HepG2 (cell line): ENCODE data around the gene TOPORS. TPM values are rescaled to one million over a fixed set of nuclear protein-coding genes. Genes with fewer than 3 reads are reported as not detected.

Experiments used
- AHR ChIP-seq: IDR thresholded peaks from 2 replicates; pipeline ENCODE4 v1.6.1; 2018; ENCODE audit warnings: missing genetic modification reagents, missing compliant biosample characterization
- CEBPZ ChIP-seq: IDR thresholded peaks from 2 replicates; pipeline ENCODE4 v1.6.1; 2012; ENCODE audit warnings: low read length, improper control_type of control experiment
- GRHL1 ChIP-seq: sonication (generic); formaldehyde crosslinking; conservative IDR thresholded peaks from 2 replicates; pipeline ENCODE4 v1.8.0; 2022; ENCODE audit warnings: missing genetic modification reagents
- HMGXB3 ChIP-seq: sonication (generic); formaldehyde crosslinking; IDR thresholded peaks from 2 replicates; pipeline ENCODE4 v1.4.0; 2020; ENCODE audit warnings: missing genetic modification reagents, borderline replicate concordance
- TOE1 ChIP-seq: sonication (generic); formaldehyde crosslinking; IDR thresholded peaks from 2 replicates; pipeline ENCODE4 v1.4.0; 2020; ENCODE audit warnings: mild to moderate bottlenecking, missing genetic modification reagents
- ZBTB20 ChIP-seq: sonication (generic); formaldehyde crosslinking; IDR thresholded peaks from 2 replicates; pipeline ENCODE4 v1.8.1; 2023; ENCODE audit warnings: missing genetic modification reagents, low read depth, mild to moderate bottlenecking, borderline replicate concordance
- ZBTB26 ChIP-seq: IDR thresholded peaks from 2 replicates; pipeline ENCODE4 v1.6.1; 2016; ENCODE audit warnings: missing compliant biosample characterization, missing genetic modification reagents, borderline replicate concordance
- polyA plus RNA-seq, 8 experiments: library from polyadenylated mRNA; depleted of rRNA in 3 of 8; stranded (reverse) in 7 of 8; unstranded in 1 of 8; fragments of >200 nt; fragmentation: Illumina TruSeq in 4 of 8; extraction: Trizol in 4 of 8; gene quantifications; 2 replicates each; pipeline versions ENCODE4 v1.2.1 to v1.2.3, GENCODE V29; 2011 to 2016; ENCODE audit warnings: low read depth in 4 of 8, missing spikeins in 1 of 8, mixed read lengths in 1 of 8; ENCODE audit not compliant: insufficient read depth in 1 of 8
- total RNA-seq, 5 experiments: library from RNA; depleted of rRNA; stranded (reverse); fragments of >200 nt; fragmentation: Illumina TruSeq; extraction: Trizol; gene quantifications; 2 replicates each; pipeline ENCODE4 v1.2.3, GENCODE V29; 2016; ENCODE audit warnings: low read depth in 1 of 5

The TOPORS gene
- total and polyA plus RNA-seq, 2 of the 13 experiments (the other 11 are each of a cell fraction or from before 2014, with no cell fraction given), result 6.8 to 19.6 TPM

- no peak for TF ChIP-seq HMGXB3 (CRISPR knock-in tag)
- TF ChIP-seq GRHL1, result no peak
- no peak for TF ChIP-seq ZBTB20 (CRISPR knock-in tag)
- no peak for TF ChIP-seq AHR (CRISPR knock-in tag)
- TF ChIP-seq ZBTB26 (CRISPR knock-in tag), result no peak
- no peak for TF ChIP-seq TOE1
- no peak for TF ChIP-seq CEBPZ
- TF ChIP-seq, all 625 proteins: peak for 0
Observed at GRCh38 chr9:32570262-32570661, 17.9 kb upstream of the TOPORS start (continued).
